SK-N-DZ (cell line): Measurements from ENCODE around the gene PDE4B.

Experiments used
- DNase-seq: peaks from one replicate; pipeline ENCODE4 v3.0.0-alpha.2; 2015; ENCODE audit warnings: low spot score

The PDE4B gene

DNA sequence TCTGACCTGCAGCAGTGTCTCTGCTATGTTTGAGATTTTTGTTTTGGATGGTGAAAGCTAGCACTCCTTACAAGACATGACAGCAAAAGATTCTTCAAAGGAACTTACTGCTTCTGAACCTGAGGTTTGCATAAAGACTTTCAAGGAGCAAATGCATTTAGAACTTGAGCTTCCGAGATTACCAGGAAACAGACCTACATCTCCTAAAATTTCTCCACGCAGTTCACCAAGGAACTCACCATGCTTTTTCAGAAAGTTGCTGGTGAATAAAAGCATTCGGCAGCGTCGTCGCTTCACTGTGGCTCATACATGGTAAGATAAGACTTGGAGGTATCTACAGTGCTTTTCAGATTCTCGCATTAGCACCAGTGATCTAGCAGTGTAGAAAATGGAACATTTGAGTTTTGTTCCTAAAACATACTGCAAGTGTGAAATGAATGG is 200.2 kb downstream of the PDE4B start:
- DNase-seq: no peak

DNA sequence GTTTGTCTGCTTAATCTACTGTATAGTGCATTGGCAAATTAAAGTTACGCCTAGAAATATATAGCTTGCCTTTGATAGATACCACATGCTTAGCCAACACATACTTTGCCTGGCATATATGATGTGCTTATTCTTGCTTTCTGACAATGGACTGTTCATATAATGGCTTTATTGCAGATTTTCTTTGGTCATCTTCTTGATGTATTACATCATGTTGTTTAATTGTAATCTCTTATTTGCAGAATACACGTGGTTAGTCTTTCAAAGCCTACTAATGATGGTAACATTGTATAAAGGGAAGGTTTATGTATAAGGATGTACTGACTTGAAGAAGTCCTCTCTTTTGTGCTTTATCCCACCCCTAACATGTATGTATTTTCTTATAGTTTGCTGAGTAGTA is 201.5 kb downstream of the PDE4B start:
- DNase-seq: no peak

DNA sequence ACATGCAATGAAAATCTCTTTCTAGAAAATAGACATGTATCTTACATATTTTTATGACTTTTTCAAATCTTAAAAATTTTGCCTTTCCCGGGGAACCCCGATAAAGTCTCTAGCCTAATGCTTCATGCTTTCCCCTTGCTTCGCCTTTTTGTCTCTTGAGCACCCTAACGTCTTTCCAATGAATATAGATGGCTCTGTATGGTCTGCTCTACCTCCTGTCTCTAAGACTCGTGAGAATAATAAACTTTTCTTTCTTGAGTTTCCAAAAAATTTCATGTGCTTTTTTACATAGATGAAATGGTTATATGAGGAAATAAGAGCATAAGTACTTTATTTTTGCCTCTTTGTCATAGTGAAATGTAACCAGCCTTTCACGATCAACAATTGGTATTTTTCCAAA is 202.6 kb downstream of the PDE4B start:
- no peak for DNase-seq

DNA sequence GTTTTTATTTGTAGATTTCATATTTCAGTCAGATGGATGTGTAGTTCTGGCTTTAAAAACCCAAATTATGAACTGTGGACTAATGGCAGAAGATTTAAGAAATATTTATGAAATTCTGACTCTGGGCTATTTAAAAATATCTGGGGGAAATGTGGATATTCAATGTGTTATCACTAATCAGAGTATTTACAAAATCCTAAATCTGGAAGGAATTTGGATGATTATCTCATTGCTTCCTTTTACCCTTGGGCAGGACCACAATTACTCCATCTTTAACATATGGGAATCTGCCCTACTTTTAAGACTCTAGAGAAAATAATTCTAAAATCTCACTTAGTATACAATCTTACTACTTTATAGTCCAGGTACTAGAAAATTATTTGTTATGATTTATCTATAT is 203.2 kb downstream of the PDE4B start:
- DNase-seq: no peak

DNA sequence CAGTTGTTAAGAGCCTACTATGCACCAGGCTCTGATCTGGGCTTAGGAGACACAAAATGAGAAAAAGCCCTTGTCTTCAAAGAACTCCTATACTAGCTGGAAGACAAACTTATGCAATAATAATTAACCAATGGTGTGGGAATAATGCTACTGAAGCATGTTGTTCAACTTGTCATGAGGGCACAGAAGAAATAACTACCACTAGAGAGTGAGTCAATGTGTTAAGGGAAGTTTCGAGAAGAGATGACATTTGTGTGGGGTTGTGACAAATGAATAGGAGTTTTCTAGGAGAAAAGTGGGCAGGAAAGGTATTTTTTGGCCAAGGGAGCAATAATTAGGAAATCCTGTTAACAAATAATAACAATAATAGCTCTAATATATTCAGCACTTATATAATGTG is 205.0 kb downstream of the PDE4B start:
- DNase-seq: no peak

DNA sequence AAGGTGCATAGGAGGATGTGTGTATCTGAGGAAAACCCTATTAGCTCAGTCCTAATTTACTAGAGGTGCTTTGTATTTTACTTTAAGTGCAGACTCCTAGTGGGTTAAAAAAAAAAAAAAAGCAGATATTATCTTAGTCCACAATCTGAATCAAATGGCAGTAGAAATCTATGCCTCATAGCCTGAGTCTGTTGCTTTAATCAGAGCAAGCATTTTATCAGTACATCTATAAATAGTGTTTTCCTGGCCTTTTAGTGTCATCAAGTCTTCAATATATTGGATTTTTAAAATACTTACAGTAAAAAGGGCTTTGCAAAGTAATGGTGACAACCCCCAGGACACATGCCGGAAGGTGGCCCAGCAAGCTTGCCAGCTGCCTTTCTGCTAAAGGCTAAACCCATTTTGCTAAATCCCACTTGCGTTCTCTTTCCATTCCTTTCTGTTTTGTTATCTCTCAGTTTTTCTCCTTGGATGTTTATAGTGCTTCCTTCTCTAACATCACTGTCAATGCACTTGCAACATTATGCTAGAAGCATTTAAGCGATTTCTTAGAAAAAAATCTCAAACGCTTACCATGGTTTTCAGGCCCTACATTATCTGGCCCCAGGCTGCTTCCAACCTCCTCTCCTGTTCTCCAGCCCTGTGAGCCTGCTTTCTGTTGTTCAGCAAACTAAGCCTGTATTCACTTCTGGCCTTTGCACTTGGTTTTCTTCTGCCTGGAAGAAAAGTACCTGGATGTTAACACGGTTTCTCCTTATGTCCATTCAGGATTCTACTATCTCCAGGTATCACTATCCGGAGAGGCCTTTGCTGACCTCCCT is 206.3 kb downstream of the PDE4B start:
- DNase-seq: peak; percentile 26

DNA sequence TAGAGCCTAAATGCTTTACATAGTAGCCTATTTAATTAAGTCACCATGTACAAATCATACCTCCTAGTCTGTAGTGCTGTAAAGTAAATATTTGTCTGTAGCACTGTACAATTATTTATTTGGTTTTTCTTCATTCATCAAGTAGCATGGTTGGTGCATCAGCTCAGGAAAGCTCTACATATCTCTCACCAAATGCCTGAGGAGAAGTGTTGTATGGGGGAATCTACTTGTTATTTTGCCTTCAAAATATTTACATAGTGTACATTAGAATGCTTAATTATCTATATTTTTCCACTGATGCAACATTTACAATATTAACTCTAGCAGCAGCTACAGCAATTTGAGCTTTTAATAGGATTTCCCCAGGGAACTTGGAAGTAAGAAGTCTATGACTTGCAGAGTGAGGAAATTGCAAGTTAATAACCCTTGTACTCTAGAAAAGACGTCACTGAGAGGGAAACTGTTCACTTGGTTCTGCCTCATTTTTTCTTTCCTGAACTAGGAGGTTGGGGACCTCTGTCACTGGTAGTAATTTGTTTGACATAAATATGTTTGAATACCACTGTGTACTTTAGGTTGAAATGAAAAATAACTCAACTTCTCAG is 207.4 kb downstream of the PDE4B start:
- no peak for DNase-seq

DNA sequence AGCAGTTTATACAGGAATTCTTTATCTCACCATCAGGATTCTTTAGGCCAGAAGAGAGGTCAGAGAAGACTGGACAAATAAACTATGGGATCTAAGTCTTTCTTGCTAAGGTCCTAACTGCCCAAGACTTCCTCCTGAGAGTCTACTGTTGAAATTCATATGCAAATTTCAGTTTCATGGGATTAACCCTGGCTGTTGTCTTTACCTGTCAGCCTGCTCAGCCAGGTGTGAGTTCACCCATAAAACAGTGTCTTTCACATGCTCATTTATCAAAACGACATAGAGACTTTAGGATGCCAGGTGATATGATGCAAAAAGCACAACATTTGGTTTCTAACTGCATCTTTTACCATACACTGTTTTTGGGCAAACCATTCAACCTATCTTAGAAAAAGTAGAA is 211.0 kb downstream of the PDE4B start:
- no peak for DNase-seq

DNA sequence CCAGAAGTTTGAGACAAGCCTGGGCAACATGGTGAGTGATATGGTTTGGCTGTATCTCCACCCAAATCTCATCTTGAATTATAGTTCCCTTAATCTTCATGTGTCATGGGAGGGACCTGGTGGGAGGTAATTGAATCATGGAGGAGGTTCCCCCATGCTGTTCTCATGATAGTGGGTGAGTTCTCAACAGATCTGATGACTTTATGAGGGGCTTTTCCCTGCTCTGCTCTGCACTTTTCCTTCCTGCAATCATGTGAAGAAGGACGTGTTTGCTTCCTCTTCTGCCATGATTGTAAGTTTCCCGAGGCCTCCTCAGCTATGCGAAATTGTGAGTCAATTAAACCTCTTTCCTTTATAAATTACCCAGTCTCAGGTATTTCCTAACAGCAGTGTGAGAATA is 213.8 kb downstream of the PDE4B start:
- peak; percentile 47 for DNase-seq

DNA sequence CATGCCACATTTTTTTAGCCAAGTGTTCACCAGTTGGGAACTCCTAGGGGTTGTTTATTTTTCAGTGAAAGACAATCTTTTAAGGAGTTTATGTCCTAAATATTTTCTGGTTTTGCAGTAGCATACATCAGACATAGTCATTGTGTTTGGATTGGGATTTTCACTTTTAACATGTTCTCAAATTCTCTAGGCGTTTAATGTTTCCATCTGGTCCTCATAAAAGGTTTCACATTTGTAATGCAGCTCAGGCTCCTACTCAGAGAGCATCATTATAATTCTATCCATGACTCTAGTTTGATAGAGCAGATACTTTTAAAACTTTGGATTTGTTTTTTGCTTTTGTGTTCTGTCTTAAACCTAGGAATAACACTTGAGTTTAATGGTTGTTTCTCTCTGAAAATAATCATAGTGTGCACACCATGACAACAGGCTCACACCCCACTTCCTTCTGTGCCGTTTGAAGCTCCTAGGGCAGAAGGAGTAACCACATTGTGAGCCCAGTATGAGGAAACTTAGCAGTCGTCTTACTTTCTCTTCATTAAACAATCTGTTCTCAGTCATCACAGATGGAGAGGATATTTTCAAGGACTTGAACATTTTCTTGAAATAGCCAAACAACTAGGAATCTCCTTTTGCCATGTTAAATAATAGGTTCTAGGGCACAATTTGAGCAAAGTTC is 219.6 kb downstream of the PDE4B start:
- no peak for DNase-seq

DNA sequence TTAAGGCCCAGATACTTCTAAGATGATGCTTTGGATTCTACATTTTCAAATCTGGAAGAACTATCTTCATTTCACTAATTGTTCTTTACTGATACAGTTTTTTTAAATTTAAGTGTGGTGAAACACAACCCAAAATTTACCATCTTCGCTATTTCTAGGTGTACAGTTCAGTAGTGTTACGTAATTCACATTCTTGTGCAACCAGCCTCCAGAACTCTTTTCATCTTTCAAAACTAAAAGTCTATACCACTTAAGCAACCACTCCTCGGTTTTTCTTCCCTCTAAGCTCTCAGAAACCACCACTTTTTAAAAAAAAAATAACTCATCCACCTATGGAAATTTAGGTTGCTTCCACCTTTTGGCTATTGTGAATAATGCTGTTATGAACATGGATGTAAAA is 220.7 kb downstream of the PDE4B start:
- no peak for DNase-seq

DNA sequence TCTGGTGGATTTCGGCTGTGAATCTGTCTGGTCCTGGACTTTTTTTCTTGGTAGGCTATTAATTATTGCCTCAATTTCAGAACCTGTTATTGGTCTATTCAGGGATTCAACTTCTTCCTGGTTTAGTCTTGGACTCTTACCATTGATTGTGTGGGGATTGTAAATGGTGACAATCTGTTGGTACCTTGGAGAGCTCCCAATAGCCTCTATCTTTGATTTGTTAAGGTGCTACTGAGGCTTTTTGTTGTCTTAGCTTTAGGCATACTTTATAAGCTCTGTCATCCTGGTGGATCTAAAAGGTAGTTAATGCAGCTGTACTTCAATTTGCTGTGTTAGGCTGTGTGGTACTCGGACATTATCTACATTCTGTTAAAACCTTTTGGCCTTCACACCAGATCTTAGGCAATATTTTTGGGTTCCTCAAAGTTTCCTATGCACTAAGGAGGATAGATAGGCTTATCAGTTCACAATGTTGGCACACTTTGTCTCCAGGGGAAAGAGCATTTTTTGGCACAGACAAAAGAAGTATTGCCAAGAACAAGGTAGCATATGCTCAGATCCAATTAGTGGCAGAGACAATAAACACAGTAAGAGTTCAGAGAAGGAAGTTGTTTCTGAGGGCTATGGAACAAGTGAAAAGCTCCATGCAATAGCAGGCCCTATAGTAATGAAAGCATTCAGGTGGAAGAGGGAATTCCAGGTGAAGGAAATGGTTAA is 230.4 kb downstream of the PDE4B start:
- no peak for DNase-seq

DNA sequence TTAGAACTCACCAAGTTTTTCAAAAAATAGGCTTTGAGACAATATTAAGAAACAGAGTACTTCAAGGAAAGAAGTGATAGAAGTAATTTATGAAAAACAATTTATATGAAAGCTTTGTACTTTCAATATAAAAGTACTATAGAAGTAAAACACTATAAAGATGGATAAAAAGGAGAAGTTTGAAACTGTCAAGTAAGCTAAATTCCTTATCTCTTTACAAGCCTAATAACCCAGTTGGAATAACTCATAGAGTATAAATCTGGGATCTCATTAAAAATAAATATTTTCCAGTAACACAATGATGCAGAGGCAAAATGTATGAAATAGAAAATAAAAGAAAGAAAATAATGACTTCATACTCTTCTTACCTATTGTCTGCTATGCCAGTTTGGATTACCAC is 232.5 kb downstream of the PDE4B start:
- DNase-seq: no peak

DNA sequence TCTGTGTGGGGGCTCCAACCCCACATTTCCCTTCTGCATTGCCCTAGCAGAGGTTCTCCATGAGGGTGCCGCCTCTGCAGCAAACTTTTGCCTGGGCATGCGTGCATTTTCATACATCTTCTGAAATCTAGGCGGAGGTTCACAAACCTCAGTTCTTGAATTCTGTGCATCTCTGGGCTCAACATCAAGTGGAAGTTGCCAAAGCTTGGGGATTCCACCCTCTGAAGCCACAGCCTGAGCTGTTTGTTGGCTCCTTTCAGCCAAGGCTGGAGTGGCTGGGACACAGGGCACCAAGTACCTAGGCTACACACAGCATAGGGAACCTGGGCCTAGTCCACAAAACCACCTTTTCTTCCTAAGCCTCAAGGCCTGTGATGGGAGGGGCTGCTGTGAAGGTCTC is 235.3 kb downstream of the PDE4B start:
- DNase-seq: no peak

DNA sequence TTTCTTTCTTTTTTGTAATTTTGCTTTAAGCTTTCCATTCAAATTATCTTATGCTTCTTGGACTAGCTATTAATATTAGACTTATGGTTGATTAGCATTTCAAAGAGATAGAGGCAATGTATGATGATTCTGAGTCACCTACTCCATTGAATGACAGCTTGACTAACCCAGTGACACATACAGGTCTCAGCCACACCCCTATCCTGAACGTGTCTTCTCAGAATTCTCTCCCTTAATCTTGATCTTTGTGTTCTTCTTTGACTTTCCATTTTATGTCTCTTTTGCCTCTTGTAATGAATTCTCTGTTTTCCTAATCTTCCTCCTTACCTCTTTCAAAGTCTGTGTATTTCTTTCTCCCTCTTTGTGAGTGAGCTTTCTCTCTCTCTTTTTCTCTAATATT is 241.1 kb downstream of the PDE4B start:
- no peak for DNase-seq

DNA sequence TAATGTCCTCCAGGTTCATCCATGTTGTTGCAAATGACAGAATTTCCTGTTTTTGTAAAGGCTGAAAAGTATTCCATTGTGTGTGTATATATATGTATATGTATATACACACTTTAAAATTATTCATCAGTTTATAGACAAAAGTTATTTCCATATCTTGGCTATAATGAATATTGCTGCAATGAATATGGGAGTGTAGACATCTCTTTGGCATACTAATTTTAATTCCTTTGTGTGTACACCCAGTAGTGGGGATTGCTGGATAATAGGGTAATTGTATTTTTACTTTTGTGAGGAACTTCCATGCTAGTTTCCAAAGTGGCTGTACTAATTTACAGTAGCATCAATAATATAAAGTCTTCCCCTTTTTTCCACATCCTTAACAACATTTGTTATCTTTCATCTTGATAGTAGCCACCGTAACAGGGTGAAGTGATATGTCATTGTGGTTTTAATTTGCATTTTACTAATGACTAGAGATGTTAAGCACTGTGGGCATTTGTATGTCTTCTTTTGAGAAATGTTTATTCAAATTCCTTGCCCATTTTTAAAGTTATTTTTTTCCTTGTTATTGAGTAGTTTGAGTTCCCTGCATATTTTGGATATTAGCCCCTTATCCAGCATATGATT is 243.0 kb downstream of the PDE4B start:
- DNase-seq: no peak

DNA sequence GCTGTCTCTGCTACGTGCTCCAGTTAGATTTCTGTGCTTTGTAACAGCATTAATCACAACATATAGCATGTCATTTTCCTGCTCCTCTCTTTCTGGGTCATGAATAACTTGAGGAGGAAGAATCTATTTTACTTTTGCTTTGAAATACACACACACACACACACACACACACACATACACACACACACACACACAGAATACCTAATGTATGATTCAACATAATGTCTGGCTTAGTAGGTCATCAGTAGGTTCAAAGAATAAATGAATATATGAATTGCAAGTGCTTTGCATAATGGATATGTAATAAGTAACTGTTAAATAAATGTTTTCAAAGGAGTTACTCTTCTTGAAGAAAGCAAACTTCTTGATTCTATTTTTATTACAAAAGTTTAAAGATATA is 249.0 kb downstream of the PDE4B start:
- no peak for DNase-seq

DNA sequence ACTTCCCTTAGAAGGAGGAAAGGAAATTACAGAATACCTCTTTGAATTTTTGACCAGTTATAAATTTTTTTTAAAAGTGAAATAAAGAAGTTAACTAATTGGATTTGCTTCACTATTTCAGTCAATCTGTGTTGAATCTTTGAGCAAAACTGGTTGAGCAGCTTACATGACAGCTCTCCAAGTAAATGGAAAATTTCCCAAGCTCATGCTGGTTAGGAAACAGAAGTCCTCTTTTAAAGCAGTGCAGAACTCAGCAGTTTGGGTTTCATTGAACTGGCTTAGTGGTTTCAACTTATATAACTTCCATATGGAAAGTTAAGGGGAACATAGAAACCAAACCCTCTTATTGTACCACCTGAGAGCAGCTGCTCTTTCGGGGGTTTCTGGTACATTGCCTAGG is 250.5 kb downstream of the PDE4B start:
- no peak for DNase-seq

DNA sequence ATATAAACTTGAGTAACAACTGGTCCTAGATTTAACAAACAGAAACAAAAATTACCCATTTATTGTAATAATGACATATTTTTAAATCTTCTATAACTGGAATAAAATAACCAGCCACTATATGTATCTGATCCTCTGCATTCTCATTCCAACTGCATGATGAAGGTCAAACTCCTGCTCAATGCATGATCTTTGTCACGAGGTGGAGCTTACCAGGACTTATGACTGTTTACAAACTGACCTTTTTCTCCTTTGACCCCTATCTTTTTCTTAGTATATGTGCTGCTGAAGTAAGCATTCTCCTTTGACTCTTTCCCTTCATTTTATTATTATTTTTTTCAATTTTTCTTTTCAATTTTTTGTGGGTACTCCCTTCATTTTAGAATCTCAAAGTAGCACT is 252.2 kb downstream of the PDE4B start:
- DNase-seq: no peak

DNA sequence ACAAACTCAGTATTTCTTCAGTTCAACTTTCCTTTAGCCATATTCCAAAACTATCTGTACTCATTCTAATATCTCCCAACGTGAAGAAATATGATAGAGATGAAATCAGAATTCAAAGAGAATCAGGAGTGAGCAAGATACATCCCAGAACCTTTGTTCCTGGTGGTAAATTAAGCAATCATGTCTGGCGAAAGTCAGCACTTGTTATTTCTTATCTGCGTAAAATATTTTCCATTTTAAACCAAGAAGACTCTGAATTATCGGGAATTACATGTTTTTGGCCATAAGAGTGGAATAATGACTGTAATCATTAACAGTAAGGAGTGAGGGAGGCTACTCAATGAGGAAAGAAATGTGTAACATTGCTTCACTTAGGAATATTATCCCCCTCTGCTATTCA is 253.7 kb downstream of the PDE4B start:
- DNase-seq: no peak

DNA sequence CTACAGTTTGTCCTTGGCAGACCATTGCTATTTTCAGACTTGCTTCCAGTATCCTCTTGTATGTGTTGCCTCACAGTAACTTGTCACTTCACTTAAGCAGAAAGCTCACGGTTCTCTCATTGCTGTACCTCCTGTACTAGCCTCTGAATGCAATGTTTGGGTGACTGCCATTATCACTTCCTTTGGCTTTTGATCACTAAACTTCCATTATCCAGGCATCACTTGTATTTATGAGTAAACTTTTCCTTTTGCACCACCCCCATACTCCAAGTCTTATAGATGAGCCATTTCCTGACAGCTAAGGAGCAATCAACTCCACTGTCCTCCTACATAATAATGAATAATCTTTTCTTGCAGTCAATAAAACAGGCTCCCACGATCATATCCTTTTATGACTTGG is 255.3 kb downstream of the PDE4B start:
- no peak for DNase-seq

DNA sequence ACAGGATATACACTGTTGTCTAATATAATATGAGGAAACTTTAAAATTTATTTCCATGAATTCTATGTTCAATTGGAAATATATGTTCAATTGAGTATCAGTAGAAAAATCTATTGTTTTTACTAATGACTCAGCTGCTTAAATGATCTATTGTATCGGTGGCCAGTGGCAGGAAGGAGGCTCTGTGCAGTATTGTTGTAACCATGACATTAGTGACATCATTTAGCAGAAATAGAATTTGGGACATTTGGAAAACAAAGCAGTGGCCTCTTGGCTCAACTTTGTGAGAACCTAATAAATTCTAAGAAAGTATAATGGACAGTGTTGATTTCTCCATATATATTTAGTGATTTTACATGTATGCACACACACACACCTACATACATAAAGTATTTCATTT is 257.4 kb downstream of the PDE4B start:
- DNase-seq: no peak
